Gastrocnemius medialis (tissue), 4 donors: ENCODE measurements around the gene KCNG3. TPM values are rescaled to one million over a fixed set of nuclear protein-coding genes. Genes with fewer than 3 reads are reported as not detected.

Experiments
- ATAC-seq, 2 donors: fragments of 150-250 bp; one replicate each; pipeline ENCODE4 v1.9.1; 2016
- DNase-seq, 2 donors: peaks; one replicate each; pipeline ENCODE4 v3.0.0-alpha.2; 2019
- H3K27ac ChIP-seq, 4 donors: fragments of 200-600 bp; sonication (generic); 1 replicate in 1 of 4; 2 replicates in 3 of 4; pipeline ENCODE4 v1.5.1; 2016 to 2018; ENCODE audit warnings: mild to moderate bottlenecking in 2 of 4, moderate library complexity in 1 of 4
- H3K27me3 ChIP-seq, 3 donors: fragments of 200-600 bp; sonication (generic) in 2 of 3; 1 replicate in 1 of 3; 2 replicates in 2 of 3; pipeline versions ENCODE4 v1.5.1 to v1.6.0; 2016 to 2019; ENCODE audit warnings: mild to moderate bottlenecking in 1 of 3, moderate library complexity in 1 of 3
- H3K36me3 ChIP-seq, 2 donors: fragments of 200-600 bp; sonication (generic) in 1 of 2; one replicate each; pipeline ENCODE4 v1.5.1; 2017 to 2018
- H3K4me1 ChIP-seq, 2 donors: fragments of 200-600 bp; sonication (generic) in 1 of 2; one replicate each; pipeline ENCODE4 v1.5.1; 2016 to 2017; ENCODE audit warnings: mild to moderate bottlenecking in 2 of 2
- H3K4me3 ChIP-seq, 4 donors: fragments of 200-600 bp; sonication (generic) in 3 of 4; 1 replicate in 1 of 4; 2 replicates in 3 of 4; pipeline ENCODE4 v1.5.1; 2016 to 2019; ENCODE audit warnings: mild to moderate bottlenecking in 2 of 4
- H3K9me3 ChIP-seq, 3 donors: fragments of 200-600 bp; sonication (generic) in 2 of 3; 1 replicate in 1 of 3; 2 replicates in 2 of 3; pipeline ENCODE4 v1.5.1; 2016 to 2019
- CTCF ChIP-seq, 5 experiments: fragments of 450-650 bp in 3 of 5; fragments of 200-600 bp in 2 of 5; sonication (generic) in 2 of 5; IDR thresholded peaks in 4 of 5; conservative IDR thresholded peaks in 1 of 5; 1 replicate in 4 of 5; 2 replicates in 1 of 5; pipeline ENCODE4 v1.5.1; 2016 to 2019; ENCODE audit warnings: antibody characterized with exemption in 5 of 5, mild to moderate bottlenecking in 3 of 5, moderate library complexity in 3 of 5
- POLR2A ChIP-seq, 2 donors: fragments of 450-650 bp; IDR thresholded peaks; one replicate each; pipeline ENCODE4 v1.6.1; 2017; ENCODE audit warnings: antibody characterized with exemption in 2 of 2, mild to moderate bottlenecking in 2 of 2, moderate library complexity in 2 of 2
- in situ Hi-C, 4 donors: fragments of 200-750 bp; cut with MboI; loops; one replicate each; pipeline versions ENCODE4 v1.15.0 to v1.8.0; 2017; ENCODE audit warnings: low sequenced_read_pairs in 4 of 4
- intact Hi-C: fragments of 100-400 bp; cut with DNase I; formaldehyde crosslinking; loops from one replicate; pipeline ENCODE4 v1.15.1; 2023; ENCODE audit warnings: low total_unique reads
- total RNA-seq, 4 donors: library from RNA; depleted of rRNA; stranded (reverse); fragments of >200 nt; gene quantifications; one replicate each; pipeline versions ENCODE4 v1.1.0 to v1.2.3, GENCODE V29; 2016

KCNG3 gene
- total RNA-seq, 4 donors from 2014 or later, result 0.15 TPM; not detected in 3

- Histone ChIP-seq H3K4me1 (no peaks in the 10 kb centered on the region), H3K36me3 (no peaks in the 10 kb centered on the region), H3K27me3 (no peaks in the 10 kb centered on the region), H3K27ac (no peak overlapping the region), H3K9me3 (no peaks in the 10 kb centered on the region), H3K4me3 (no peak overlapping the region)
- in situ Hi-C loops (no loop called here), intact Hi-C loops (no loop called here)
- DNase-seq (no peak), ATAC-seq (no peak)
- TF ChIP-seq POLR2A (IDR thresholded peaks at IDR 0.05) (no peak), CTCF (IDR thresholded peaks at IDR 0.05 in 4 of 5, conservative IDR thresholded peaks at IDR 0.05 in 1 of 5) (no peak)
These were observed 69.7 kb downstream of the KCNG3 start for GRCh38 chr2:42424033-42424432.

- TF ChIP-seq CTCF (IDR thresholded peaks at IDR 0.05 in 4 of 5, conservative IDR thresholded peaks at IDR 0.05 in 1 of 5), result no peak
- TF ChIP-seq POLR2A (IDR thresholded peaks at IDR 0.05), result no peak
- Histone ChIP-seq H3K27me3 (no peaks in the 10 kb centered on the region), H3K4me3 (no peak overlapping the region), H3K27ac (no peak overlapping the region), H3K9me3 (no peaks in the 10 kb centered on the region), H3K36me3 (no peaks in the 10 kb centered on the region), H3K4me1 (no peaks in the 10 kb centered on the region)
- no peak for ATAC-seq
- in situ Hi-C loops (no loop called here), intact Hi-C loops (no loop called here)
- DNase-seq, result no peak
These were observed 72.1 kb downstream of the KCNG3 start for GRCh38 chr2:42421601-42422239.

GRCh38 chr2:42421157-42421485 is 72.7 kb downstream of the KCNG3 start:
- intact Hi-C loops (no loop called here), in situ Hi-C loops (no loop called here)
- ATAC-seq (no peak), DNase-seq (no peak)
- Histone ChIP-seq H3K9me3 (no peaks in the 10 kb centered on the region), H3K36me3 (no peaks in the 10 kb centered on the region), H3K4me3 (no peak overlapping the region), H3K27ac (no peak overlapping the region), H3K4me1 (no peaks in the 10 kb centered on the region), H3K27me3 (no peaks in the 10 kb centered on the region)
- no peak for TF ChIP-seq CTCF (IDR thresholded peaks at IDR 0.05 in 4 of 5, conservative IDR thresholded peaks at IDR 0.05 in 1 of 5)
- no peak for TF ChIP-seq POLR2A (IDR thresholded peaks at IDR 0.05)

GRCh38 chr2:42414648-42415047 is 79.1 kb downstream of the KCNG3 start:
- no peaks in the 10 kb centered on the region for H3K4me1 ChIP-seq
- DNase-seq, result no peak
- TF ChIP-seq POLR2A (IDR thresholded peaks at IDR 0.05), result no peak
- TF ChIP-seq CTCF (IDR thresholded peaks at IDR 0.05 in 4 of 5, conservative IDR thresholded peaks at IDR 0.05 in 1 of 5), result no peak
- H3K27me3 ChIP-seq, result peaks cover 0 to 5% (median 0%) of the 10 kb centered on the region in 3 donors
- in situ Hi-C loops, result no loop called here
- H3K36me3 ChIP-seq, result no peaks in the 10 kb centered on the region
- no peaks in the 10 kb centered on the region for H3K9me3 ChIP-seq
- H3K4me3 ChIP-seq, result no peak overlapping the region
- no peak for ATAC-seq
- no peak overlapping the region for H3K27ac ChIP-seq
- intact Hi-C loops, result no loop called here

- H3K27ac ChIP-seq, result no peak overlapping the region
- in situ Hi-C loops, result no loop called here
- H3K9me3 ChIP-seq, result no peaks in the 10 kb centered on the region
- ATAC-seq (no peak), DNase-seq (no peak)
- H3K27me3 ChIP-seq, result peaks cover 0 to 5% (median 0%) of the 10 kb centered on the region in 3 donors
- H3K36me3 ChIP-seq, result no peaks in the 10 kb centered on the region
- intact Hi-C loops, result no loop called here
- no peaks in the 10 kb centered on the region for H3K4me1 ChIP-seq
- TF ChIP-seq CTCF (IDR thresholded peaks at IDR 0.05 in 4 of 5, conservative IDR thresholded peaks at IDR 0.05 in 1 of 5), result no peak
- no peak overlapping the region for H3K4me3 ChIP-seq
These were observed 79.6 kb downstream of the KCNG3 start for GRCh38 chr2:42414158-42414557.
